Liver (tissue), 9 donors: Measurements from ENCODE around the gene CAPS. TPM values are rescaled to one million over a fixed set of nuclear protein-coding genes. Genes with fewer than 3 reads are reported as not detected.

Experiments
- DNase-seq: peaks from one replicate; pipeline ENCODE4 v3.0.0-alpha.2; 2017; ENCODE audit warnings: low spot score
- H3K27ac ChIP-seq, 2 donors: one replicate each; pipeline ENCODE4 v1.7.0; 2013; ENCODE audit warnings: inconsistent platforms in 2 of 2, low read length in 2 of 2, control low read depth in 1 of 2, low read depth in 1 of 2, mild to moderate bottlenecking in 1 of 2
- H3K27me3 ChIP-seq, 4 donors: one replicate each; pipeline versions ENCODE4 v1.6.1 to v1.7.0; 2013; ENCODE audit warnings: low read length in 3 of 4, inconsistent platforms in 1 of 4, mild to moderate bottlenecking in 1 of 4, moderate library complexity in 1 of 4; ENCODE audit not compliant: control insufficient read depth in 4 of 4, insufficient read depth in 4 of 4
- H3K36me3 ChIP-seq, 4 donors: one replicate each; pipeline versions ENCODE4 v1.6.1 to v1.7.0; 2013; ENCODE audit warnings: low read length in 3 of 4, mild to moderate bottlenecking in 3 of 4, low read depth in 1 of 4, moderate library complexity in 1 of 4; ENCODE audit not compliant: control insufficient read depth in 4 of 4, insufficient read depth in 3 of 4
- H3K4me1 ChIP-seq, 4 donors: one replicate each; pipeline versions ENCODE4 v1.6.1 to v1.7.0; 2013; ENCODE audit warnings: low read length in 3 of 4, mild to moderate bottlenecking in 3 of 4, moderate library complexity in 1 of 4; ENCODE audit not compliant: control insufficient read depth in 4 of 4, insufficient read depth in 4 of 4
- H3K4me3 ChIP-seq, 3 donors: one replicate each; pipeline versions ENCODE4 v1.6.1 to v1.7.0; 2013; ENCODE audit warnings: low read length in 3 of 3, control low read depth in 1 of 3, low read depth in 1 of 3, mild to moderate bottlenecking in 1 of 3
- H3K9ac ChIP-seq, 2 donors: one replicate each; pipeline ENCODE4 v1.7.0; 2013; ENCODE audit warnings: low read length in 2 of 2, mild to moderate bottlenecking in 2 of 2, moderate library complexity in 2 of 2, control low read depth in 1 of 2, low read depth in 1 of 2
- H3K9me3 ChIP-seq, 4 donors: one replicate each; pipeline versions ENCODE4 v1.6.1 to v1.7.0; 2013; ENCODE audit warnings: low read length in 3 of 4; ENCODE audit not compliant: control insufficient read depth in 4 of 4
- ATF3 ChIP-seq: IDR thresholded peaks from 2 replicates; pipeline ENCODE4 v1.6.1; 2016; ENCODE audit warnings: antibody characterized with exemption
- EGR1 ChIP-seq, 2 donors: IDR thresholded peaks; 2 replicates each; pipeline ENCODE4 v1.6.1; 2016 to 2018; ENCODE audit warnings: antibody characterized with exemption in 2 of 2, low read depth in 2 of 2
- FOXA1 ChIP-seq: IDR thresholded peaks from 2 replicates; pipeline ENCODE4 v1.6.1; 2016; ENCODE audit warnings: antibody characterized with exemption
- FOXA2 ChIP-seq: IDR thresholded peaks from 2 replicates; pipeline ENCODE4 v1.6.1; 2016; ENCODE audit warnings: antibody characterized with exemption
- GABPA ChIP-seq, 2 donors: IDR thresholded peaks in 1 of 2; conservative IDR thresholded peaks in 1 of 2; 2 replicates each; pipeline ENCODE4 v1.6.1; 2016; ENCODE audit warnings: antibody characterized with exemption in 2 of 2, mild to moderate bottlenecking in 1 of 2, moderate library complexity in 1 of 2
- HNF4A ChIP-seq, 2 donors: conservative IDR thresholded peaks; 2 replicates each; pipeline ENCODE4 v1.6.1; 2016; ENCODE audit warnings: antibody characterized with exemption in 2 of 2, mild to moderate bottlenecking in 2 of 2
- JUND ChIP-seq, 2 donors: IDR thresholded peaks; 2 replicates each; pipeline ENCODE4 v1.6.1; 2016; ENCODE audit warnings: antibody characterized with exemption in 2 of 2
- MAX ChIP-seq: IDR thresholded peaks from 2 replicates; pipeline ENCODE4 v1.6.1; 2016; ENCODE audit warnings: antibody characterized with exemption
- NR2F2 ChIP-seq: IDR thresholded peaks from 2 replicates; pipeline ENCODE4 v1.6.1; 2016; ENCODE audit warnings: antibody characterized with exemption
- RAD21 ChIP-seq, 2 donors: IDR thresholded peaks; 2 replicates each; pipeline ENCODE4 v1.6.1; 2016; ENCODE audit warnings: antibody characterized with exemption in 2 of 2, mild to moderate bottlenecking in 2 of 2
- RXRA ChIP-seq, 2 donors: IDR thresholded peaks; 2 replicates each; pipeline ENCODE4 v1.6.1; 2017 to 2018; ENCODE audit warnings: antibody characterized with exemption in 2 of 2, mild to moderate bottlenecking in 1 of 2
- SP1 ChIP-seq: IDR thresholded peaks from 2 replicates; pipeline ENCODE4 v1.6.1; 2018; ENCODE audit warnings: antibody characterized with exemption, mild to moderate bottlenecking
- TAF1 ChIP-seq: conservative IDR thresholded peaks from 2 replicates; pipeline ENCODE4 v1.6.1; 2016; ENCODE audit warnings: antibody characterized with exemption, mild to moderate bottlenecking
- YY1 ChIP-seq: IDR thresholded peaks from 2 replicates; pipeline ENCODE4 v1.6.1; 2016; ENCODE audit warnings: antibody characterized with exemption, mild to moderate bottlenecking
- WGBS: extraction: QIAGEN DNeasy Blood & Tissue Kit; methylation state at CpG from one replicate; pipeline ENCODE4 v1.1.7; 2013; 5-methylcytosine and 5-hydroxymethylcytosine counted together
- polyA plus RNA-seq, 2 donors: library from polyadenylated mRNA; stranded (reverse) in 1 of 2; unstranded in 1 of 2; fragments of 200-250 nt in 1 of 2; fragments of >200 nt in 1 of 2; fragmentation: Nextera tagmentation in 1 of 2; extraction: Ambion mirVana in 1 of 2; gene quantifications; one replicate each; pipeline versions ENCODE4 v1.2.1 to v1.2.3, GENCODE V29; 2013 to 2015
- total RNA-seq, 2 donors: library from RNA; depleted of rRNA; stranded (reverse); fragments of >200 nt; gene quantifications; one replicate each; pipeline ENCODE4 v1.2.3, GENCODE V29; 2014
- TF ChIP-seq, protein P1 (sequence below): IDR thresholded peaks from 2 replicates; pipeline ENCODE4 v1.6.1; 2016; ENCODE audit warnings: antibody characterized with exemption, mild to moderate bottlenecking
- TF ChIP-seq, protein P2 (sequence below): IDR thresholded peaks from 2 replicates; pipeline ENCODE4 v1.6.1; 2016; ENCODE audit warnings: antibody characterized with exemption
- TF ChIP-seq, protein P3 (sequence below): fragments of 150-350 bp; IDR thresholded peaks from 2 replicates; pipeline ENCODE4 v1.5.1; 2017; ENCODE audit warnings: improper control_type of control experiment, low read depth, low read length; ENCODE audit not compliant: missing input control
- donor health status: healthy.
- donor health status: healthy.
- donor health status: healthy.
- donor health status: healthy.
- donor health status: healthy.

CAPS gene
- total and polyA plus RNA-seq, 4 donors: 2.1 to 11.4 (median 3.5) TPM

DNA sequence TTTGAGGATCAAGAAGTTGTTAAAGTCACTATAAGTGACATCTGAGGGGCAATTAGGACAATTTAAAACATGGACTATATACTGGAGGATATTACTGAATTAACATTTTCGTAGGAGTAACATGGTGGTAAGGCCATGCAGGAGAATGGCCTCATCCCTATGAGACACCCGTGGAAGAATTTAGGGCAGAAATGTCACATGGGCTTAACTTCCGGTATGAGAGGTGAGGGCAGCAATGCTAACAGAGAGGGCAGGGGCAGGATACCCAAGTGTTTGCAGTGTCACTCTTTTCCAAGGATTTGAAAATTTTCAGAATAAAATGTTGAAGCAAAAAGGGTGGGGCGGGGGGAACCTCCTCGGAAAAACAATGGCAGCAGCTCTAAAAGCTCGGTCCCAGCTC, 40.2 kb downstream of the CAPS start:
- TF ChIP-seq, protein P1, sequence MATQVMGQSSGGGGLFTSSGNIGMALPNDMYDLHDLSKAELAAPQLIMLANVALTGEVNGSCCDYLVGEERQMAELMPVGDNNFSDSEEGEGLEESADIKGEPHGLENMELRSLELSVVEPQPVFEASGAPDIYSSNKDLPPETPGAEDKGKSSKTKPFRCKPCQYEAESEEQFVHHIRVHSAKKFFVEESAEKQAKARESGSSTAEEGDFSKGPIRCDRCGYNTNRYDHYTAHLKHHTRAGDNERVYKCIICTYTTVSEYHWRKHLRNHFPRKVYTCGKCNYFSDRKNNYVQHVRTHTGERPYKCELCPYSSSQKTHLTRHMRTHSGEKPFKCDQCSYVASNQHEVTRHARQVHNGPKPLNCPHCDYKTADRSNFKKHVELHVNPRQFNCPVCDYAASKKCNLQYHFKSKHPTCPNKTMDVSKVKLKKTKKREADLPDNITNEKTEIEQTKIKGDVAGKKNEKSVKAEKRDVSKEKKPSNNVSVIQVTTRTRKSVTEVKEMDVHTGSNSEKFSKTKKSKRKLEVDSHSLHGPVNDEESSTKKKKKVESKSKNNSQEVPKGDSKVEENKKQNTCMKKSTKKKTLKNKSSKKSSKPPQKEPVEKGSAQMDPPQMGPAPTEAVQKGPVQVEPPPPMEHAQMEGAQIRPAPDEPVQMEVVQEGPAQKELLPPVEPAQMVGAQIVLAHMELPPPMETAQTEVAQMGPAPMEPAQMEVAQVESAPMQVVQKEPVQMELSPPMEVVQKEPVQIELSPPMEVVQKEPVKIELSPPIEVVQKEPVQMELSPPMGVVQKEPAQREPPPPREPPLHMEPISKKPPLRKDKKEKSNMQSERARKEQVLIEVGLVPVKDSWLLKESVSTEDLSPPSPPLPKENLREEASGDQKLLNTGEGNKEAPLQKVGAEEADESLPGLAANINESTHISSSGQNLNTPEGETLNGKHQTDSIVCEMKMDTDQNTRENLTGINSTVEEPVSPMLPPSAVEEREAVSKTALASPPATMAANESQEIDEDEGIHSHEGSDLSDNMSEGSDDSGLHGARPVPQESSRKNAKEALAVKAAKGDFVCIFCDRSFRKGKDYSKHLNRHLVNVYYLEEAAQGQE: no peak
- TF ChIP-seq, protein P2, sequence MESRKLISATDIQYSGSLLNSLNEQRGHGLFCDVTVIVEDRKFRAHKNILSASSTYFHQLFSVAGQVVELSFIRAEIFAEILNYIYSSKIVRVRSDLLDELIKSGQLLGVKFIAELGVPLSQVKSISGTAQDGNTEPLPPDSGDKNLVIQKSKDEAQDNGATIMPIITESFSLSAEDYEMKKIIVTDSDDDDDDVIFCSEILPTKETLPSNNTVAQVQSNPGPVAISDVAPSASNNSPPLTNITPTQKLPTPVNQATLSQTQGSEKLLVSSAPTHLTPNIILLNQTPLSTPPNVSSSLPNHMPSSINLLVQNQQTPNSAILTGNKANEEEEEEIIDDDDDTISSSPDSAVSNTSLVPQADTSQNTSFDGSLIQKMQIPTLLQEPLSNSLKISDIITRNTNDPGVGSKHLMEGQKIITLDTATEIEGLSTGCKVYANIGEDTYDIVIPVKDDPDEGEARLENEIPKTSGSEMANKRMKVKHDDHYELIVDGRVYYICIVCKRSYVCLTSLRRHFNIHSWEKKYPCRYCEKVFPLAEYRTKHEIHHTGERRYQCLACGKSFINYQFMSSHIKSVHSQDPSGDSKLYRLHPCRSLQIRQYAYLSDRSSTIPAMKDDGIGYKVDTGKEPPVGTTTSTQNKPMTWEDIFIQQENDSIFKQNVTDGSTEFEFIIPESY: no peak
- TF ChIP-seq MAX (no peak), YY1 (no peak), SP1 (no peak), JUND (IDR thresholded peaks at IDR 0.05) (no peak), FOXA1 (no peak), EGR1 (IDR thresholded peaks at IDR 0.05; ENCODE audit: low read depth in 2 of 2) (no peak), NR2F2 (no peak), GABPA (IDR thresholded peaks at IDR 0.05 in 1 of 2, conservative IDR thresholded peaks at IDR 0.05 in 1 of 2) (no peak), TAF1 (no peak), RAD21 (IDR thresholded peaks at IDR 0.05) (no peak), ATF3 (no peak), HNF4A (conservative IDR thresholded peaks at IDR 0.05) (no peak), FOXA2 (no peak), RXRA (IDR thresholded peaks at IDR 0.05) (no peak)
- TF ChIP-seq, protein P3, sequence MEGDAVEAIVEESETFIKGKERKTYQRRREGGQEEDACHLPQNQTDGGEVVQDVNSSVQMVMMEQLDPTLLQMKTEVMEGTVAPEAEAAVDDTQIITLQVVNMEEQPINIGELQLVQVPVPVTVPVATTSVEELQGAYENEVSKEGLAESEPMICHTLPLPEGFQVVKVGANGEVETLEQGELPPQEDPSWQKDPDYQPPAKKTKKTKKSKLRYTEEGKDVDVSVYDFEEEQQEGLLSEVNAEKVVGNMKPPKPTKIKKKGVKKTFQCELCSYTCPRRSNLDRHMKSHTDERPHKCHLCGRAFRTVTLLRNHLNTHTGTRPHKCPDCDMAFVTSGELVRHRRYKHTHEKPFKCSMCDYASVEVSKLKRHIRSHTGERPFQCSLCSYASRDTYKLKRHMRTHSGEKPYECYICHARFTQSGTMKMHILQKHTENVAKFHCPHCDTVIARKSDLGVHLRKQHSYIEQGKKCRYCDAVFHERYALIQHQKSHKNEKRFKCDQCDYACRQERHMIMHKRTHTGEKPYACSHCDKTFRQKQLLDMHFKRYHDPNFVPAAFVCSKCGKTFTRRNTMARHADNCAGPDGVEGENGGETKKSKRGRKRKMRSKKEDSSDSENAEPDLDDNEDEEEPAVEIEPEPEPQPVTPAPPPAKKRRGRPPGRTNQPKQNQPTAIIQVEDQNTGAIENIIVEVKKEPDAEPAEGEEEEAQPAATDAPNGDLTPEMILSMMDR: no peak
- no peaks in the 10 kb centered on the region for H3K27me3 ChIP-seq
- no peak for DNase-seq
- peaks cover 18 to 69% (median 42%) of the 10 kb centered on the region in 4 donors for H3K4me1 ChIP-seq
- 60% methylated on average over 6 of the region's 6 CpGs for WGBS
- no peaks in the 10 kb centered on the region for H3K9me3 ChIP-seq
- H3K27ac ChIP-seq: peak overlapping the region; percentile 11 to 39
- H3K4me3 ChIP-seq: no peak overlapping the region
- H3K36me3 ChIP-seq: peaks cover 0 to 4% (median 0%) of the 10 kb centered on the region in 4 donors
- no peak overlapping the region for H3K9ac ChIP-seq

DNA sequence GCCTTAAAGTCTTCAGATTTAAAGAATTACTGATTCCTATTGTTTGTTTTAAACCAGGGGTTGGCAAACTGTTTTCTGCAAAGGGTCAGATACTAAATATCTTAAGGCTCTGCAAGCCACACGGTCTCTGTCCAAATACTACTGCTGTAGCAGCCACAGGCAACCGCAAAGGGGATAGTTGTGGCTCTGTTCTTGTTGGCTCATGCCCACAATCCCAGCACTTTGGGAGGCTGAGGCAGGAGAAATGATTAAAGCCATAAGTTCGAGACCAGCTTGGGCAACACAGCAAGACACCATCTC, 41.5 kb downstream of the CAPS start:
- H3K27me3 ChIP-seq: no peaks in the 10 kb centered on the region
- H3K4me3 ChIP-seq: no peak overlapping the region
- H3K27ac ChIP-seq: no peak overlapping the region
- no peaks in the 10 kb centered on the region for H3K9me3 ChIP-seq
- TF ChIP-seq SP1 (no peak), MAX (no peak)
- TF ChIP-seq, protein P2: no peak
- no peak overlapping the region for H3K9ac ChIP-seq
- peaks cover 23 to 71% (median 42%) of the 10 kb centered on the region in 4 donors for H3K4me1 ChIP-seq
- no peaks in the 10 kb centered on the region for H3K36me3 ChIP-seq
- DNase-seq: no peak
- WGBS: 88% methylated on average over 3 of the region's 3 CpGs
